GM19099 (cell line): ENCODE results near the gene RSAD2.

ENCODE experiments used
- POLR2A ChIP-seq: IDR thresholded peaks from 3 replicates; pipeline ENCODE4 v1.6.1; 2011; ENCODE audit warnings: low read depth; ENCODE audit not compliant: insufficient read length; ENCODE audit errors: extremely low read depth

RSAD2 gene, protein sequence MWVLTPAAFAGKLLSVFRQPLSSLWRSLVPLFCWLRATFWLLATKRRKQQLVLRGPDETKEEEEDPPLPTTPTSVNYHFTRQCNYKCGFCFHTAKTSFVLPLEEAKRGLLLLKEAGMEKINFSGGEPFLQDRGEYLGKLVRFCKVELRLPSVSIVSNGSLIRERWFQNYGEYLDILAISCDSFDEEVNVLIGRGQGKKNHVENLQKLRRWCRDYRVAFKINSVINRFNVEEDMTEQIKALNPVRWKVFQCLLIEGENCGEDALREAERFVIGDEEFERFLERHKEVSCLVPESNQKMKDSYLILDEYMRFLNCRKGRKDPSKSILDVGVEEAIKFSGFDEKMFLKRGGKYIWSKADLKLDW

GRCh38 chr2:6877402-6878304 is at the start of gene RSAD2:
RSAD2 (plus strand) TSS chr2:6877777; CDS start chr2:6877801, 24 bp downstream.
- TF ChIP-seq POLR2A = no peak

- no peak for TF ChIP-seq POLR2A
Observed at GRCh38 chr2:6828299-6828584, 49.3 kb upstream of the RSAD2 start.

DNA sequence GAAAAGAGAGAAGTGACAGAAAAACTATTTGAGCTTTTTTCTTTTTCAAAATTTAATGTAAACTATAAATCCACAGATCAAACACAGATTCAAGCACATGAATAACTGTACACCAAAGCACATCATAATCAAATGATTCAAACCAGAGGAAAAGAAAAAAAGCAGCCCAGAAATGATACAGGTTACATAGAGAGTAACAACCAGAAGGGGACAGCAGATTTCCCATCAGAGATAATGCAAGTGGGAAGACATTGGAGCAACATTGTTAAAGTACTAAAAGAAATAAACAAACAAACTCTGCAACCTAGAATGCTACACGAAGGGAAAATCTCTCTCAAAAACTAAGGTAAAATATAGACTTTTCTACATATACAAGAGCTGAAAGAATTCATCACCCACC is 46.3 kb upstream of the RSAD2 start:
- no peak for TF ChIP-seq POLR2A

- TF ChIP-seq POLR2A = no peak
Observed at GRCh38 chr2:6832596-6833299, 44.8 kb upstream of the RSAD2 start.

DNA sequence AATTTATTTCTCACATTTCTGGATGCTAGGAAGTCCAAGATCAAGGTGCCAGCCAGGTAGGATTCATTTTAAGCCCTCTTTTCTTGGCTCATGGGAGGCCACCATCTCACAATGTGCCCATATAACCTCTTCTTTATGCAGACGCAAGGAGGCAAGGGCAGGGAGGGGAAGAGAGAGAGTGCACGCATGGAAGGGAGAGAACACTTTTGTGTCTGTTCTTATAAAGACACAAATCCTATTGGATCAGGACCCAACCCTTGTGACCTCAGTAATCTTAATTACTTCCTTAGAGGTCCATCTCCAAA is 44.3 kb upstream of the RSAD2 start:
- no peak for TF ChIP-seq POLR2A

GRCh38 chr2:6834163-6834562 is 43.4 kb upstream of the RSAD2 start:
- no peak for TF ChIP-seq POLR2A

DNA sequence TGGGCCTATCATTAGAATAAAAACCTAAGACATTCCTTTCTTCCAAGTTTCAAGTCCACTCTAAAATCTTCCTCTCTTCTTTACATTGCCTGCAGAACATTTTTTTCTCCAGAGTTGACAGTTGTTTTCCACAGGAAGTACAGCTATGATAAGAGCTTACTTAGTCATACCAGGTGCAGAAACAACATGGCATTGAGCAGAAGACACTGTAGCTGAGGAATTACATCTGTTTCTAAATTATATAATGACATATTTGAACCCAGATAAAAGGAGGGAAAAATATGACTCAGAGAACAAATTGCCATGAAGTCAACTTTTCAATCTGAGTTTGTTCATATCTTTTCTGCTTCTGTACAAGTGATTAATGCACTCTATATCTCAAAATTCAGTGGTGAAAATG is 42.1 kb upstream of the RSAD2 start:
- TF ChIP-seq POLR2A = no peak

DNA sequence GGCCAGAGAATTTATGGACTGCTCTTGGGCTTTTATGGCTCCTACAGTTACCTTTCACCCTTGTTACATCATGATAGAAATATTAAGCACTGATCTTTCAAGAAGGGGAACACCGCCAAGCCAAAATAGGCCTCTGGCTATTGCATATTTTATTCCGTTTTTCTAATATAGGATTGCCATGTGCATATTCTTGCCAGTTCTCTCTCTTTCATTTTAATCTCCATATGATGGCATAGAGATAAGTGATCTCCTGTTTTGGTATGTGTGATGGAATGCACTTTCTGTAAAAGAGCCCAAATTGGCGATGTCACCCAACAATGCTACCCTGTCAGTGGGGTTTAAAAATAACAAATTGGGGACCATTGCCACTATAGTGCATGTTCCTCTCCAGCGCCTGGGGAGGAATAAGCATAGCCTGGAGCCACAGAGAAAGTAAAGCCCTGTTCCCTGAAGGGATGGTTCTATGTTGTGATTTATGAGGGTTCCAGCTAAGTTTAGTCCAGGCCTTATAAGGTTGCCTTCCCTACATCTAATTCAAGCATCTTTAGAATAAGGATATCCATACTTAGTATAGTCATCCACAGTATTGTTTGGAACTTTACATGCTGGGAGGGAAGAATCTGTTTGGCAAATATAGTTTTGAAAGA is 38.8 kb upstream of the RSAD2 start:
- TF ChIP-seq POLR2A = no peak

GRCh38 chr2:6841537-6842287 is 35.9 kb upstream of the RSAD2 start:
- no peak for TF ChIP-seq POLR2A

GRCh38 chr2:6845312-6845711 is 32.3 kb upstream of the RSAD2 start:
- no peak for TF ChIP-seq POLR2A

- no peak for TF ChIP-seq POLR2A
Observed at GRCh38 chr2:6845903-6846302, 31.7 kb upstream of the RSAD2 start.

DNA sequence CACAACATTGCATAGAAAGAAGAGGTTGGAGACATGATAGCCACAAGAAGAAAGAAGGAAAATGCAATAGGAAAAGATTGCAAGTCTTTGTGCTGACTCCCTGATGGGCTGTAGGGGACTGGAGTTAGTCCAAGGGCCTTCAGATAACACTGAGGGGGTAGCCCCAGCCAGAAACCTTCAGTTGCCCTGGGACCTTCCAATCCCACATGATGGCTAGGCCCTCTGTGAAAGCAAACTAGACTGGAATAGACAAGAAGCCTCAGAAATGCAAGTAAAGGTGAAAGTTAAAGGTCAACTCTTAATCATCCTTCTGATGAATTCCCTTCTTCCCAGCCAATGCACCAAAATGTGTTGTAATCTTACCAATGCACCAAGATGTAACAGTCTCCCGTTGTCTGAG is 31.0 kb upstream of the RSAD2 start:
- TF ChIP-seq POLR2A = no peak

DNA sequence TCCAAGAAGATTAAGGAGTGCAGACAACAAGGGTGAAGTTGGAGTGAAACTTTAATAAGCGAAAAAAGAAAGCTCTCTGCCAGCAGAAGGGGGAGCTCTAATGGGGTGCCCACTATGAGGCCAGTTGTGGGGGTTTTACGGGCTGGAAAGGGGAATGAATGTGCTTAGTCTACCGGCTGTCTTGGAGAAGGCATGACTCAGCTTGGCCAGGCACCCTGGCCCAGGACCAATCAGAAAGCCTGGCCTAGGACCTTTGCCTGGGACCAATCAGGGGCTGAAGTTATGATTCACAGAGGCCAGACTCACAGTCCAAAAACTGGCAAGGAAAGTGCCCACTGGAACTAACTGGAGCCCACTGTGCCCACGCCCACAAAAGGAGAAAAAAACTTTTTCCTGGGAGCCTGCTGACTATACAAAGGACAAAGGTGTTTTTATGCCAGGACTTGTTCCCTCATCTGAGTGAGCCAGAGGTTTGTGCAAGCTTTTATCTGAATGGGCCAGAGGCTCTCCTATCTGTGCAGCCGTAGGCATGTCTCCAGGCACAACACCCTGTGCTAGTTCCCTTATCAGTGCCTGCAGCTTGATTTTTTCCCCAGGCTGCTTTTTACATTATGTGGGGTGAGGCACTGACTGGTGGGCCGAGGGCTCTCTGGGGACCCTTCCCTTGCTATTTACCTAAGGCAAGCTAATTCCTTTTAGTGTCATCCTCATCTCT is 30.5 kb upstream of the RSAD2 start:
- TF ChIP-seq POLR2A = no peak

- no peak for TF ChIP-seq POLR2A
Observed at GRCh38 chr2:6852195-6852594, 25.4 kb upstream of the RSAD2 start.
